CD4-positive, alpha-beta T cell (primary cell): Measurements from ENCODE around the gene RNF115. TPM values are rescaled to one million over a fixed set of nuclear protein-coding genes. Genes with fewer than 3 reads are reported as not detected.

Source experiments
- ATAC-seq: fragments of 200-7000 bp; cut with Tn5 transposase; one replicate; pipeline ENCODE4 v1.10.0; 2022; ENCODE audit warnings: mild to moderate bottlenecking; ENCODE audit not compliant: poor library complexity
- CTCF ChIA-PET: fragments of 350-600 bp; sonication (Branson Sonifier 250); formaldehyde crosslinking; loops from one replicate; lab custom pipeline; 2021; ENCODE audit warnings: antibody characterized with exemption, inconsistent platforms; lab: Charles Lee
- POLR2A ChIA-PET: fragments of 350-600 bp; sonication (Branson Sonifier 250); formaldehyde crosslinking; loops from one replicate; lab custom pipeline; 2021; ENCODE audit warnings: antibody characterized with exemption, inconsistent platforms; lab: Charles Lee
- DNase-seq, 14 experiments: peaks; one replicate each; pipeline ENCODE4 v3.0.0-alpha.2; 2013 to 2020; ENCODE audit warnings: mixed read lengths in 2 of 14
- H3K27ac ChIP-seq, 2 donors: one replicate each; pipeline versions ENCODE4 v1.5.1 to v1.7.0; 2013; ENCODE audit warnings: low read length in 2 of 2, low read depth in 1 of 2, mild to moderate bottlenecking in 1 of 2
- H3K27me3 ChIP-seq, 2 experiments: 1 replicate in 1 of 2; 2 replicates in 1 of 2; pipeline versions ENCODE4 v1.6.1 to v1.7.0; 2013; ENCODE audit warnings: low read length in 2 of 2, control low read depth in 1 of 2, mild to moderate bottlenecking in 1 of 2, moderate library complexity in 1 of 2; ENCODE audit not compliant: insufficient read depth in 2 of 2, control insufficient read depth in 1 of 2
- H3K36me3 ChIP-seq: one replicate; pipeline ENCODE4 v1.6.1; 2013; ENCODE audit warnings: low read length, control low read depth; ENCODE audit not compliant: insufficient read depth
- H3K4me1 ChIP-seq: one replicate; pipeline ENCODE4 v1.6.1; 2013; ENCODE audit warnings: low read length, control low read depth; ENCODE audit not compliant: insufficient read depth
- H3K4me3 ChIP-seq: one replicate; pipeline ENCODE4 v1.5.1; 2013; ENCODE audit warnings: mild to moderate bottlenecking, low read length, moderate library complexity
- H3K9me3 ChIP-seq, 2 experiments: 1 replicate in 1 of 2; 2 replicates in 1 of 2; pipeline versions ENCODE4 v1.6.1 to v1.7.0; 2013; ENCODE audit warnings: low read length in 2 of 2, mild to moderate bottlenecking in 2 of 2, control low read depth in 1 of 2, moderate library complexity in 1 of 2; ENCODE audit not compliant: control insufficient read depth in 1 of 2, insufficient read depth in 1 of 2
- H3K27ac Mint-ChIP-seq: one replicate; pipeline ENCODE4 v1.8.0; 2020; ENCODE audit warnings: mixed read lengths
- H3K27me3 Mint-ChIP-seq: one replicate; pipeline ENCODE4 v1.8.0; 2021; ENCODE audit warnings: mixed read lengths
- H3K36me3 Mint-ChIP-seq: one replicate; pipeline ENCODE4 v1.8.0; 2021; ENCODE audit warnings: low read depth, mixed read lengths
- H3K4me1 Mint-ChIP-seq: one replicate; pipeline ENCODE4 v1.8.0; 2021; ENCODE audit warnings: low read depth, mixed read lengths
- H3K4me3 Mint-ChIP-seq: one replicate; pipeline ENCODE4 v1.8.0; 2020; ENCODE audit warnings: mild to moderate bottlenecking, mixed read lengths
- H3K9me3 Mint-ChIP-seq: one replicate; pipeline ENCODE4 v1.8.0; 2020; ENCODE audit warnings: mixed read lengths
- CTCF ChIP-seq: fragments of 200-600 bp; IDR thresholded peaks from one replicate; pipeline ENCODE4 v1.8.0; 2022; ENCODE audit warnings: antibody characterized with exemption, mild to moderate bottlenecking
- intact Hi-C, 2 experiments: fragments of 100-400 bp; cut with DNase I in 1 of 2; cut with micrococcal nuclease in 1 of 2; formaldehyde crosslinking; loops; one replicate each; pipeline versions ENCODE4 v1.15.1 to v1.9.0; 2023 to 2025; cut with DNase I, micrococcal nuclease
- total RNA-seq, 174 experiments: library from RNA in 2 of 174; stranded (reverse) in 2 of 174; gene quantifications; one replicate each; pipeline ENCODE4 v1.2.3 and lab custom pipeline; 2021 to 2026

RNF115 gene
- total RNA-seq, 2 experiments from 2014 or later = 11.4 to 11.9 TPM

- ATAC-seq (no peak), DNase-seq (no peak)
- TF ChIP-seq CTCF = no peak
- Mint-ChIP-seq H3K9me3 (no peaks in the 10 kb centered on the region), H3K27ac (no peak overlapping the region), H3K4me1 (no peaks in the 10 kb centered on the region), H3K4me3 (no peak overlapping the region), H3K27me3 (no peaks in the 10 kb centered on the region), H3K36me3 (no peaks in the 10 kb centered on the region)
- Histone ChIP-seq H3K36me3 (no peaks in the 10 kb centered on the region), H3K4me1 (no peaks in the 10 kb centered on the region), H3K4me3 (no peak overlapping the region), H3K9me3 (no peaks in the 10 kb centered on the region), H3K27me3 (no peaks in the 10 kb centered on the region), H3K27ac (no peak overlapping the region)
- ChIA-PET CTCF (no interaction called here), POLR2A (no interaction called here)
- intact Hi-C loops = no loop called here
Observed at GRCh38 chr1:145696630-145696960, 127.3 kb downstream of the RNF115 start.

DNA sequence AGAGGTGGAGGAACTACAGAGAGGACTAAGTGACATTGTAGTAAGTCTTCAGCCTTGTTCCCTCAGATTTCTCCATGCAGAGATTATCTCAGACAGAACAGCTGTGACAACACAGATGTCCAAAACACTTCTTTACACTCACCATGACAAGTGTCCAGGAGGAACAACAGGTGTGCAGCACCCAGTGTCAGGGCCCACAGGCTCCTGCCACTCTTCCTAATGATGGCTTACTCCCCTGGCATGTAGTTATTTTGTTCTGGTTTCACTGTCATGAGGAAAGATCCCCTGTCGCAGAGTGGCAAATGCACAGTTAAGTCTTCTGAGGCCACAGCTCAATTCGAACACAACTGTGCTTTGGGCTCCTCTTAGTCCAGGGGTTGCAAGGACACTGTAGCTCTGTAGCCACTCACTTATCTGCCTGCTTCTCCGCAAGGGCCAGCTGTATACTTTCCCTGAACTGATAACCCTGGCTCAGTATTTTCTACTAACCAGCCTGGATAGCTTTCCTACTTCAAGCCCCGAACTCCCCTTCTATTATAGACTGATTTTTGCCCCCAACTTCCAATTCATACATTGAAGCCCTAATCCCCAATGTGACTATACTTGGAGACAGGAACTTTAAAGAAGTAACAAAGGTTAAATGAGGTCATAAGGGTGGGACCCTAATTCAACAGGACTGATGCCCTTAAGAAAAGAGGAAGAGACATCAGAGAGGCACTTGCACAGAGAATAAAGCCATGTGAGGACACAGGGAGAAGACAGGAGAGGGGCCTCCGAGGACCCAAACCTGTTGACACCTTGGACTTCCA is 127.9 kb downstream of the RNF115 start:
- no peak for ATAC-seq

DNA sequence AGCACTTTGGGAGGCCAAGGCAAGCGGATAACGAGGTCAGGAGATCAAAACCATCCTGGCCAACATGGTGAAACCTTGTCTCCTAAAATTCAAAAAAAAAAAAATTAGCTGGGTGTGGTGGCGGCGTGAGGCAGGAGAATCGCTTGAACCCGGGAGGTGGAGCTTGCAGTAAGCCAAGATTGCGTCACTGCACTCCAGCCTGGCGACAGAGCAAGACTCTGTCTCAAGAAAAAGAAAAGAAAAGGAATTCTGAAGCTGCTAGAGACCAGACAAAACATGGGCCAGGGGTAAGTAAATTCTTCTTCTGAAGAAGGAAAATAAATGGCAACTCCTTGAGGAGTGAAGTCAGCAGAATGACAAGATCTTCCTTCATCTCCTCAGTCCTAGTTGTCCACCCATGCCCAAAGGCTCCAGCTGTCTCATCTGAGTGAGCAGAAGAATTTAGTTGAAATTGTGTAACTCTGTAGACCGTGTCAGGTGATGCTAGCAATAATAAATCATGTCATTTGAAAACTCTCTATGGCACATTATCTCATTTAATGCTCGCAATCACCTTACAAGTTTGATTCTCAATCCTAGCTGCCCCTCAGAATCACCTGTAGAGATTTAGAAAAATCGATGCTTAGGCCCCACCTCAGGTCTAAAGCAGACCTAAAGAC is 131.0 kb downstream of the RNF115 start:
- no peaks in the 10 kb centered on the region for H3K36me3 Mint-ChIP-seq
- no peak overlapping the region for H3K4me3 Mint-ChIP-seq
- no peaks in the 10 kb centered on the region for H3K9me3 Mint-ChIP-seq
- no peak for DNase-seq
- TF ChIP-seq CTCF = no peak
- Histone ChIP-seq H3K27me3 (no peaks in the 10 kb centered on the region), H3K27ac (no peak overlapping the region), H3K4me3 (no peak overlapping the region), H3K9me3 (no peaks in the 10 kb centered on the region), H3K36me3 (no peaks in the 10 kb centered on the region), H3K4me1 (peaks cover 26% of the 10 kb centered on the region)
- ChIA-PET CTCF (no interaction called here), POLR2A (no interaction called here)
- intact Hi-C loops = no loop called here
- peaks cover 20% of the 10 kb centered on the region for H3K4me1 Mint-ChIP-seq
- H3K27me3 Mint-ChIP-seq = no peaks in the 10 kb centered on the region
- ATAC-seq = no peak
- H3K27ac Mint-ChIP-seq = no peak overlapping the region

More for the DNA sequence above, 127.9 kb downstream of the RNF115 start:
- ChIA-PET POLR2A (no interaction called here), CTCF (no interaction called here)
- no peak overlapping the region for H3K4me3 Mint-ChIP-seq
- intact Hi-C loops = no loop called here
- Histone ChIP-seq H3K36me3 (no peaks in the 10 kb centered on the region), H3K9me3 (no peaks in the 10 kb centered on the region), H3K4me3 (no peak overlapping the region), H3K27me3 (no peaks in the 10 kb centered on the region), H3K4me1 (peaks cover 3% of the 10 kb centered on the region), H3K27ac (no peak overlapping the region)
- TF ChIP-seq CTCF = no peak
- peaks cover 2% of the 10 kb centered on the region for H3K4me1 Mint-ChIP-seq
- no peaks in the 10 kb centered on the region for H3K9me3 Mint-ChIP-seq
- H3K27ac Mint-ChIP-seq = no peak overlapping the region
- no peak for DNase-seq
- no peaks in the 10 kb centered on the region for H3K27me3 Mint-ChIP-seq
- H3K36me3 Mint-ChIP-seq = no peaks in the 10 kb centered on the region
